Lower lobe of right lung (tissue), 2 donors: ENCODE data around the gene NEDD4L. TPM values are rescaled to one million over a fixed set of nuclear protein-coding genes. Genes with fewer than 3 reads are reported as not detected.

Experiments used
- ATAC-seq, 2 donors: fragments of 200-7000 bp; cut with Tn5 transposase; one replicate each; pipeline ENCODE4 v1.9.1; 2020 to 2022; ENCODE audit warnings: mild to moderate bottlenecking in 2 of 2, moderate library complexity in 2 of 2
- DNase-seq: peaks from one replicate; pipeline ENCODE4 v3.0.0-alpha.2; 2020
- H3K27ac ChIP-seq: fragments of 200-600 bp; one replicate; pipeline ENCODE4 v1.8.0; 2022
- H3K27me3 ChIP-seq: fragments of 200-600 bp; one replicate; pipeline ENCODE4 v1.8.0; 2022; ENCODE audit warnings: low read depth
- H3K36me3 ChIP-seq: fragments of 200-600 bp; one replicate; pipeline ENCODE4 v1.8.0; 2022; ENCODE audit warnings: mild to moderate bottlenecking
- H3K4me1 ChIP-seq: fragments of 200-600 bp; one replicate; pipeline ENCODE4 v1.8.0; 2022
- H3K4me3 ChIP-seq: fragments of 200-600 bp; one replicate; pipeline ENCODE4 v1.8.0; 2022; ENCODE audit warnings: mild to moderate bottlenecking
- H3K9me3 ChIP-seq: fragments of 200-600 bp; one replicate; pipeline ENCODE4 v1.8.0; 2022
- CTCF ChIP-seq: fragments of 200-600 bp; IDR thresholded peaks from one replicate; pipeline ENCODE4 v1.8.0; 2022; ENCODE audit warnings: antibody characterized with exemption, mild to moderate bottlenecking
- intact Hi-C: fragments of 100-400 bp; cut with DNase I; formaldehyde crosslinking; loops from one replicate; pipeline ENCODE4 v1.11.0; 2022
- total RNA-seq: library from RNA; stranded (reverse); fragmentation: NEBNext Ultra II Directional; extraction: Animal tissue kit (Norgen Biotek cat#: 25700); gene quantifications from one replicate; pipeline ENCODE4 v1.2.1, GENCODE V29; 2021
- donor health status: DM: no; HTN: yes; CAD: no; lungs with severe emphysema.

Gene NEDD4L
- total RNA-seq, 1 donor from 2014 or later: 203 TPM

GRCh38 chr18:58391231-58391825 lies 347.3 kb downstream of the NEDD4L start:
- H3K27ac ChIP-seq: no peak overlapping the region
- intact Hi-C loops: no loop called here
- no peaks in the 10 kb centered on the region for H3K27me3 ChIP-seq
- DNase-seq (no peak), ATAC-seq (no peak)
- no peaks in the 10 kb centered on the region for H3K9me3 ChIP-seq
- no peak overlapping the region for H3K4me3 ChIP-seq
- H3K4me1 ChIP-seq: no peaks in the 10 kb centered on the region
- TF ChIP-seq CTCF: no peak
- peaks cover 83% of the 10 kb centered on the region for H3K36me3 ChIP-seq

DNA sequence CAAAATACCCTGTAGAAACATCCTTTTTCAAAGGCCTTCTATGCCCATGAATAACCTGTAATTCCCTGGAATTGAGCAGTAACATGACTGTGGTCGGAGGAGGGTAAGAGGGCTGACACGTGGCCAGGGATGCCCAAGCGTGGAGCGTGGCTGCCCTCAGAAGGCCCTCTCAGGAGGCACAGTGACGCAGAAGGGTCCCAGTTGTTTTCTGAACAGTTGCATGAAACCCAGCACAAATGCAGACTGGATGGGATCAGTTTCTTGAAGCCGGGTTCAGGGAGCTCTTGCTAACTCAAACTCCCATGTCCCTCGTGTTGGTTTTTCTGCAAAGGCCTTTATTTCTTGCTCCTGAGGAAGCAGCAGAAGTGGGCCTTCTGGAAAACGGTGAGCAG lies 347.9 kb downstream of the NEDD4L start:
- no peaks in the 10 kb centered on the region for H3K4me1 ChIP-seq
- no peaks in the 10 kb centered on the region for H3K27me3 ChIP-seq
- H3K27ac ChIP-seq: no peak overlapping the region
- no peak overlapping the region for H3K4me3 ChIP-seq
- DNase-seq: no peak
- no peak for TF ChIP-seq CTCF
- intact Hi-C loops: no loop called here
- peaks cover 83% of the 10 kb centered on the region for H3K36me3 ChIP-seq
- no peak for ATAC-seq
- no peaks in the 10 kb centered on the region for H3K9me3 ChIP-seq

GRCh38 chr18:58392324-58393000 lies 348.4 kb downstream of the NEDD4L start:
- Histone ChIP-seq H3K4me3 (no peak overlapping the region), H3K27ac (no peak overlapping the region), H3K9me3 (no peaks in the 10 kb centered on the region), H3K4me1 (no peaks in the 10 kb centered on the region), H3K36me3 (peaks cover 80% of the 10 kb centered on the region), H3K27me3 (no peaks in the 10 kb centered on the region)
- no peak for TF ChIP-seq CTCF
- ATAC-seq (no peak), DNase-seq (no peak)
- intact Hi-C loops: no loop called here

- intact Hi-C loops: no loop called here
- Histone ChIP-seq H3K36me3 (peaks cover 72% of the 10 kb centered on the region), H3K4me1 (no peaks in the 10 kb centered on the region), H3K27me3 (no peaks in the 10 kb centered on the region), H3K4me3 (no peak overlapping the region), H3K27ac (no peak overlapping the region), H3K9me3 (no peaks in the 10 kb centered on the region)
- no peak for TF ChIP-seq CTCF
- no peak for DNase-seq
- ATAC-seq: no peak
These were observed 349.3 kb downstream of the NEDD4L start for GRCh38 chr18:58393295-58393694.

GRCh38 chr18:58394046-58394445 lies 350.0 kb downstream of the NEDD4L start:
- Histone ChIP-seq H3K4me3 (no peak overlapping the region), H3K9me3 (no peaks in the 10 kb centered on the region), H3K4me1 (no peaks in the 10 kb centered on the region), H3K36me3 (peaks cover 70% of the 10 kb centered on the region), H3K27me3 (no peaks in the 10 kb centered on the region), H3K27ac (no peak overlapping the region)
- TF ChIP-seq CTCF: no peak
- intact Hi-C loops: no loop called here
- ATAC-seq (peak; percentile 26 to 27), DNase-seq (no peak)
